ENCODE measurements around the gene TAB2.

TAB2 gene

GRCh38 chr6:149317644-149318571 is at the start of gene TAB2:
Gene TAB2 (plus strand): TSS chr6:149317712. CDS start chr6:149369998, 52,286 bp downstream.
- peak; percentile 74 for DNase-seq (ENCODE audit: low spot score)
- in situ Hi-C loops (cut with MboI; ENCODE audit: low pct_unique_long_range_greater_than_20kb, low sequenced_read_pairs, unreplicated experiment) = no loop called here
- no peak for TF ChIP-seq CTCF (IDR thresholded peaks at IDR 0.05; ENCODE audit: extremely low read depth, insufficient read depth, missing control alignments)

GRCh38 chr6:149268146-149268545 is 49.4 kb upstream of the TAB2 start:
- TF ChIP-seq CTCF (IDR thresholded peaks at IDR 0.05; ENCODE audit: extremely low read depth, insufficient read depth, missing control alignments) = no peak
- no peak for DNase-seq (ENCODE audit: low spot score)
- in situ Hi-C loops (cut with MboI; ENCODE audit: low pct_unique_long_range_greater_than_20kb, low sequenced_read_pairs, unreplicated experiment) = no loop called here

GRCh38 chr6:149268768-149269167 is 48.7 kb upstream of the TAB2 start:
- in situ Hi-C loops (cut with MboI; ENCODE audit: low pct_unique_long_range_greater_than_20kb, low sequenced_read_pairs, unreplicated experiment) = no loop called here
- DNase-seq (ENCODE audit: low spot score) = no peak
- TF ChIP-seq CTCF (IDR thresholded peaks at IDR 0.05; ENCODE audit: extremely low read depth, insufficient read depth, missing control alignments) = no peak

- in situ Hi-C loops (cut with MboI; ENCODE audit: low pct_unique_long_range_greater_than_20kb, low sequenced_read_pairs, unreplicated experiment) = no loop called here
- TF ChIP-seq CTCF (IDR thresholded peaks at IDR 0.05; ENCODE audit: extremely low read depth, insufficient read depth, missing control alignments) = no peak
- DNase-seq (ENCODE audit: low spot score) = no peak
Observed at GRCh38 chr6:149270616-149271015, 46.9 kb upstream of the TAB2 start.

- peak; percentile 49 for DNase-seq (ENCODE audit: low spot score)
- in situ Hi-C loops (cut with MboI; ENCODE audit: low pct_unique_long_range_greater_than_20kb, low sequenced_read_pairs, unreplicated experiment) = no loop called here
- no peak for TF ChIP-seq CTCF (IDR thresholded peaks at IDR 0.05; ENCODE audit: extremely low read depth, insufficient read depth, missing control alignments)
Observed at GRCh38 chr6:149271348-149272340, 45.9 kb upstream of the TAB2 start.

- no peak for DNase-seq (ENCODE audit: low spot score)
- in situ Hi-C loops (cut with MboI; ENCODE audit: low pct_unique_long_range_greater_than_20kb, low sequenced_read_pairs, unreplicated experiment) = no loop called here
- TF ChIP-seq CTCF (IDR thresholded peaks at IDR 0.05; ENCODE audit: extremely low read depth, insufficient read depth, missing control alignments) = no peak
Observed at GRCh38 chr6:149273318-149273717, 44.2 kb upstream of the TAB2 start.
